ENCODE results near the gene SUSD3. TPM values are rescaled to one million over a fixed set of nuclear protein-coding genes. Genes with fewer than 3 reads are reported as not detected.

SUSD3 gene
- total RNA-seq, 1 donor from 2014 or later = 2.4 TPM

GRCh38 chr9:93093127-93093876, 34.8 kb downstream of the SUSD3 start:
- Mint-ChIP-seq H3K4me1 (peaks cover 49% of the 10 kb centered on the region), H3K4me3 (peak overlapping the region; percentile 15), H3K36me3 (no peaks in the 10 kb centered on the region), H3K27me3 (ENCODE audit: low read depth) (no peaks in the 10 kb centered on the region), H3K27ac (peak overlapping the region; percentile 50), H3K9me3 (peaks cover 4% of the 10 kb centered on the region)
- no peak for TF ChIP-seq CTCF (IDR thresholded peaks at IDR 0.05; ENCODE audit: unreplicated experiment)
- DNase-seq (ENCODE audit: low spot score in 2 of 2, unreplicated experiment in 2 of 2) = no peak

- Mint-ChIP-seq H3K4me1 (peaks cover 51% of the 10 kb centered on the region), H3K27ac (peak overlapping the region; percentile 80), H3K4me3 (peak overlapping the region; percentile 61), H3K27me3 (ENCODE audit: low read depth) (no peaks in the 10 kb centered on the region), H3K9me3 (peaks cover 4% of the 10 kb centered on the region), H3K36me3 (no peaks in the 10 kb centered on the region)
- DNase-seq (ENCODE audit: low spot score in 2 of 2, unreplicated experiment in 2 of 2) = no peak
- no peak for TF ChIP-seq CTCF (IDR thresholded peaks at IDR 0.05; ENCODE audit: unreplicated experiment)
These were observed 35.6 kb downstream of the SUSD3 start for GRCh38 chr9:93093877-93094657.

GRCh38 chr9:93094658-93095204, 36.2 kb downstream of the SUSD3 start:
- no peak for DNase-seq (ENCODE audit: low spot score in 2 of 2, unreplicated experiment in 2 of 2)
- H3K4me3 Mint-ChIP-seq = peak overlapping the region; percentile 61
- no peaks in the 10 kb centered on the region for H3K27me3 Mint-ChIP-seq (ENCODE audit: low read depth)
- H3K9me3 Mint-ChIP-seq = peaks cover 4% of the 10 kb centered on the region
- H3K36me3 Mint-ChIP-seq = no peaks in the 10 kb centered on the region
- no peak for TF ChIP-seq CTCF (IDR thresholded peaks at IDR 0.05; ENCODE audit: unreplicated experiment)
- H3K27ac Mint-ChIP-seq = peak overlapping the region; percentile 80
- peaks cover 49% of the 10 kb centered on the region for H3K4me1 Mint-ChIP-seq

- peaks cover 1% of the 10 kb centered on the region for H3K36me3 Mint-ChIP-seq
- no peaks in the 10 kb centered on the region for H3K27me3 Mint-ChIP-seq (ENCODE audit: low read depth)
- no peak for TF ChIP-seq CTCF (IDR thresholded peaks at IDR 0.05; ENCODE audit: unreplicated experiment)
- DNase-seq (ENCODE audit: low spot score in 2 of 2, unreplicated experiment in 2 of 2) = peak; percentile 100
- peak overlapping the region; percentile 61 for H3K4me3 Mint-ChIP-seq
- H3K27ac Mint-ChIP-seq = peak overlapping the region; percentile 80
- H3K4me1 Mint-ChIP-seq = peaks cover 47% of the 10 kb centered on the region
- peaks cover 5% of the 10 kb centered on the region for H3K9me3 Mint-ChIP-seq
These were observed 37.0 kb downstream of the SUSD3 start for GRCh38 chr9:93095205-93096130.
